CD14-positive monocyte (primary cell): ENCODE data around the gene TUBB. TPM values are rescaled to one million over a fixed set of nuclear protein-coding genes. Genes with fewer than 3 reads are reported as not detected.
A peak's percentile ranks its signal among the peaks of the same experiment; 100 is the strongest.

Source experiments
- DNase-seq, 3 donors: peaks; one replicate each; pipeline ENCODE4 v3.0.0-alpha.2; 2011 to 2022
- H2AFZ ChIP-seq: 2 replicates; pipeline ENCODE4 v1.6.0; 2012; ENCODE audit warnings: mild to moderate bottlenecking, low read depth, low read length, inconsistent platforms; ENCODE audit not compliant: insufficient read depth, poor library complexity, severe bottlenecking
- H3K27ac ChIP-seq, 2 donors: 1 replicate in 1 of 2; 2 replicates in 1 of 2; pipeline ENCODE4 v1.5.1; 2012 to 2013; ENCODE audit warnings: low read length in 2 of 2, control low read depth in 1 of 2, inconsistent platforms in 1 of 2, low read depth in 1 of 2, mild to moderate bottlenecking in 1 of 2
- H3K27me3 ChIP-seq, 2 donors: one replicate each; pipeline versions ENCODE4 v1.6.0 to v1.6.1; 2011 to 2013; ENCODE audit warnings: low read length in 2 of 2; ENCODE audit not compliant: control insufficient read depth in 2 of 2, insufficient read depth in 2 of 2
- H3K36me3 ChIP-seq, 2 donors: replicated peaks in 1 of 2; 1 replicate in 1 of 2; 2 replicates in 1 of 2; pipeline versions ENCODE4 v1.5.1 to v1.6.1; 2012 to 2013; ENCODE audit warnings: low read length in 2 of 2, control low read depth in 1 of 2, inconsistent platforms in 1 of 2, mild to moderate bottlenecking in 1 of 2; ENCODE audit not compliant: insufficient read depth in 2 of 2, control insufficient read depth in 1 of 2
- H3K4me1 ChIP-seq, 2 donors: 1 replicate in 1 of 2; 2 replicates in 1 of 2; pipeline versions ENCODE4 v1.5.1 to v1.6.1; 2012 to 2013; ENCODE audit warnings: low read length in 2 of 2, control low read depth in 1 of 2, inconsistent platforms in 1 of 2, mild to moderate bottlenecking in 1 of 2, moderate library complexity in 1 of 2; ENCODE audit not compliant: insufficient read depth in 2 of 2, control insufficient read depth in 1 of 2
- H3K4me2 ChIP-seq: replicated peaks from 2 replicates; pipeline ENCODE3; 2012; ENCODE audit warnings: low read length, moderate library complexity, mild to moderate bottlenecking; ENCODE audit not compliant: poor library complexity, severe bottlenecking; ENCODE audit errors: extremely low read depth
- H3K4me3 ChIP-seq, 3 experiments: fragments of 200-600 bp in 1 of 3; sonication (generic) in 1 of 3; replicated peaks in 1 of 3; 1 replicate in 2 of 3; 2 replicates in 1 of 3; pipeline ENCODE4 v1.5.1; 2011 to 2013; ENCODE audit warnings: low read length in 3 of 3, mild to moderate bottlenecking in 3 of 3, control low read depth in 2 of 3, low read depth in 2 of 3, inconsistent platforms in 1 of 3, moderate library complexity in 1 of 3
- H3K79me2 ChIP-seq: 2 replicates; pipeline ENCODE4 v1.6.0; 2012; ENCODE audit warnings: mild to moderate bottlenecking, control low read depth, inconsistent platforms, low read length, moderate library complexity; ENCODE audit not compliant: insufficient read depth
- H3K9ac ChIP-seq: 2 replicates; pipeline ENCODE4 v1.6.0; 2017; ENCODE audit warnings: low read length, mild to moderate bottlenecking; ENCODE audit not compliant: insufficient read depth, poor library complexity, severe bottlenecking
- H3K9me3 ChIP-seq, 2 donors: replicated peaks in 1 of 2; 1 replicate in 1 of 2; 2 replicates in 1 of 2; pipeline versions ENCODE4 v1.5.1 to v1.6.1; 2012 to 2013; ENCODE audit warnings: low read length in 2 of 2, control low read depth in 1 of 2; ENCODE audit not compliant: control insufficient read depth in 1 of 2, insufficient read depth in 1 of 2
- H4K20me1 ChIP-seq: 2 replicates; pipeline ENCODE4 v1.6.0; 2012; ENCODE audit warnings: mild to moderate bottlenecking, low read length, control low read depth, moderate library complexity; ENCODE audit not compliant: insufficient read depth
- H3K27ac Mint-ChIP-seq, 7 donors: one replicate each; pipeline ENCODE4 v1.8.0; 2020; ENCODE audit warnings: mild to moderate bottlenecking in 7 of 7, mixed read lengths in 7 of 7, moderate library complexity in 6 of 7, inconsistent platforms in 2 of 7
- H3K27me3 Mint-ChIP-seq, 3 donors: one replicate each; pipeline ENCODE4 v1.8.0; 2021 to 2022; ENCODE audit warnings: low read depth in 3 of 3, mild to moderate bottlenecking in 3 of 3, mixed read lengths in 3 of 3, moderate library complexity in 3 of 3, inconsistent platforms in 1 of 3
- H3K36me3 Mint-ChIP-seq, 2 donors: one replicate each; pipeline ENCODE4 v1.8.0; 2020; ENCODE audit warnings: mixed read lengths in 2 of 2, inconsistent platforms in 1 of 2, mild to moderate bottlenecking in 1 of 2
- H3K4me1 Mint-ChIP-seq: one replicate; pipeline ENCODE4 v1.8.0; 2020; ENCODE audit warnings: mild to moderate bottlenecking, mixed read lengths
- H3K4me3 Mint-ChIP-seq, 2 donors: one replicate each; pipeline ENCODE4 v1.8.0; 2020; ENCODE audit warnings: mild to moderate bottlenecking in 2 of 2, mixed read lengths in 2 of 2, moderate library complexity in 1 of 2
- H3K9me3 Mint-ChIP-seq, 7 donors: one replicate each; pipeline ENCODE4 v1.8.0; 2020 to 2022; ENCODE audit warnings: mixed read lengths in 7 of 7, mild to moderate bottlenecking in 6 of 7, moderate library complexity in 6 of 7, inconsistent platforms in 2 of 7
- CTCF ChIP-seq: fragments of 200-600 bp; IDR thresholded peaks from one replicate; pipeline ENCODE4 v1.8.0; 2022; ENCODE audit warnings: antibody characterized with exemption, mild to moderate bottlenecking
- WGBS: methylation state at CpG from one replicate; pipeline ENCODE4 v1.1.5; 2013; ENCODE audit warnings: missing lambda C conversion rate; ENCODE audit not compliant: insufficient coverage; 5-methylcytosine and 5-hydroxymethylcytosine counted together
- intact Hi-C, 2 donors: fragments of 100-400 bp; cut with micrococcal nuclease; formaldehyde crosslinking; loops; one replicate each; pipeline versions ENCODE4 v1.15.0 to v1.15.1; 2023
- polyA plus RNA-seq, 3 donors: library from polyadenylated mRNA; depleted of rRNA in 1 of 3; unstranded in 2 of 3; stranded (reverse) in 1 of 3; fragments of 300-500 nt in 2 of 3; fragments of >200 nt in 1 of 3; fragmentation: Illumina TruSeq in 2 of 3; gene quantifications; 1 replicate in 2 of 3; 2 replicates in 1 of 3; pipeline ENCODE4 v1.2.3, GENCODE V29; 2012 to 2021

TUBB gene
- polyA plus RNA-seq, 3 donors: 48.4 to 130 (median 57.0) TPM

- Mint-ChIP-seq H3K4me1 (peaks cover 30% of the 10 kb centered on the region), H3K27me3 (peaks cover 0 to 2% (median 0%) of the 10 kb centered on the region in 3 donors), H3K4me3 (peak overlapping the region; percentile 91 to 95), H3K9me3 (no peaks in the 10 kb centered on the region), H3K36me3 (peaks cover 26 to 29% of the 10 kb centered on the region in 2 donors), H3K27ac (peak overlapping the region; percentile 96 to 99 (median 97))
- DNase-seq: no peak
- TF ChIP-seq CTCF: no peak
- Histone ChIP-seq H3K4me2 (peak overlapping the region; percentile 86), H3K4me3 (peak overlapping the region; percentile 90 to 95 (median 92)), H2AFZ (peak overlapping the region; percentile 90), H3K9me3 (no peaks in the 10 kb centered on the region), H3K4me1 (peaks cover 33 to 39% of the 10 kb centered on the region in 2 donors), H3K27ac (peak overlapping the region; percentile 77 to 91), H3K79me2 (peaks cover 58% of the 10 kb centered on the region), H4K20me1 (peaks cover 4% of the 10 kb centered on the region), H3K9ac (peak overlapping the region; percentile 78), H3K27me3 (no peaks in the 10 kb centered on the region), H3K36me3 (peaks cover 13 to 21% of the 10 kb centered on the region in 2 donors)
- intact Hi-C loops: no loop called here
- WGBS: 9% methylated on average over 3 of the region's 8 CpGs
Observed at GRCh38 chr6:30716879-30717128, 3.3 kb upstream of the TUBB start.

- Mint-ChIP-seq H3K27me3 (peaks cover 0 to 2% (median 0%) of the 10 kb centered on the region in 3 donors), H3K4me3 (peak within 1 kb of the TSS; percentile 91 to 95), H3K27ac (peak within 1 kb of the TSS; percentile 96 to 99 (median 97)), H3K4me1 (peaks cover 35% of the 10 kb centered on the region), H3K9me3 (no peaks in the 10 kb centered on the region), H3K36me3 (peaks cover 21 to 27% of the 10 kb centered on the region in 2 donors)
- Histone ChIP-seq H3K9me3 (no peaks in the 10 kb centered on the region), H3K27me3 (no peaks in the 10 kb centered on the region), H3K27ac (peak within 1 kb of the TSS; percentile 77 to 91), H3K4me2 (peak within 1 kb of the TSS; percentile 86), H3K36me3 (peaks cover 10 to 16% of the 10 kb centered on the region in 2 donors), H3K4me1 (peaks cover 38 to 44% of the 10 kb centered on the region in 2 donors), H2AFZ (peak within 1 kb of the TSS; percentile 90), H3K79me2 (peaks cover 59% of the 10 kb centered on the region), H3K4me3 (peak within 1 kb of the TSS; percentile 90 to 95 (median 92)), H4K20me1 (peaks cover 9% of the 10 kb centered on the region), H3K9ac (peak within 1 kb of the TSS; percentile 78)
- intact Hi-C loops: no loop called here
- WGBS: under 1% methylated on average over 44 of the region's 48 CpGs
- peak; percentile 99 to 100 (median 100) for DNase-seq
- TF ChIP-seq CTCF: peak; percentile 55
Observed at GRCh38 chr6:30717129-30717844, 2.9 kb upstream of the TUBB start, which contains the start of gene MDC1. TSS of gene MDC1 (minus strand) at chr6:30717281. CDS start at chr6:30715175, 2,106 bp downstream.
